Brain microvascular endothelial cell (primary cell): Measurements from ENCODE around the gene RASL11A.
"Not testable (repeated sequence)": the region's sequence is repeated elsewhere in the genome, so short reads cannot be mapped to it uniquely, and the experiment has no call there.

ENCODE experiments used
- DNase-seq: peaks from one replicate; pipeline ENCODE4 v3.0.0-alpha.2; 2020
- H3K27ac ChIP-seq: fragments of 250-450 bp; sonication (Bioruptor Pico); 2 replicates; pipeline ENCODE4 v1.5.1; 2020; ENCODE audit warnings: mild to moderate bottlenecking, moderate library complexity
- H3K27me3 ChIP-seq: fragments of 250-450 bp; sonication (Bioruptor Pico); replicated peaks from 2 replicates; pipeline ENCODE4 v1.5.1; 2020; ENCODE audit warnings: mild to moderate bottlenecking
- H3K36me3 ChIP-seq: fragments of 250-450 bp; sonication (Bioruptor Pico); replicated peaks from 2 replicates; pipeline ENCODE4 v1.5.1; 2020; ENCODE audit warnings: mild to moderate bottlenecking
- H3K4me3 ChIP-seq: 2 replicates; pipeline ENCODE4 v1.5.1; 2011; ENCODE audit warnings: low read depth, mild to moderate bottlenecking, control low read depth, low read length, moderate library complexity
- CTCF ChIP-seq: IDR thresholded peaks from 2 replicates; pipeline ENCODE4 v1.5.1; 2011; ENCODE audit warnings: low read depth, mild to moderate bottlenecking, moderate library complexity, low read length, control low read depth, inconsistent platforms; ENCODE audit errors: missing control alignments
- in situ Hi-C: cut with HindIII; loops from 2 replicates; pipeline ENCODE4 v1.10.0; 2017; ENCODE audit warnings: low sequenced_read_pairs, low pct_ligation_motif_present

Gene RASL11A

GRCh38 chr13:27270594-27271520, at the start of gene RASL11A:
Gene RASL11A (plus strand): TSS chr13:27270830. CDS start chr13:27270945, 115 bp downstream.
- Histone ChIP-seq H3K36me3 (no peaks in the 10 kb centered on the region), H3K27ac (peak within 1 kb of the TSS; percentile 23), H3K4me3 (peak within 1 kb of the TSS; percentile 71), H3K27me3 (no peaks in the 10 kb centered on the region)
- peak; percentile 81 for DNase-seq
- TF ChIP-seq CTCF: peak; percentile 70
- in situ Hi-C loops: no loop called here

- in situ Hi-C loops, H3K27ac ChIP-seq, H3K36me3 ChIP-seq, DNase-seq, H3K27me3 ChIP-seq, H3K4me3 ChIP-seq: not testable (repeated sequence)
Observed at GRCh38 chr13:27222100-27222499, 48.5 kb upstream of the RASL11A start.

- in situ Hi-C loops: no loop called here
- Histone ChIP-seq H3K27ac (no peak overlapping the region), H3K36me3 (no peaks in the 10 kb centered on the region), H3K27me3 (no peaks in the 10 kb centered on the region), H3K4me3 (no peak overlapping the region)
- TF ChIP-seq CTCF: no peak
- no peak for DNase-seq
Observed at GRCh38 chr13:27226991-27227390, 43.6 kb upstream of the RASL11A start.

- no peaks in the 10 kb centered on the region for H3K36me3 ChIP-seq
- no peaks in the 10 kb centered on the region for H3K27me3 ChIP-seq
- no peak overlapping the region for H3K27ac ChIP-seq
- DNase-seq: no peak
- no peak overlapping the region for H3K4me3 ChIP-seq
- in situ Hi-C loops: no loop called here
- TF ChIP-seq CTCF: no peak
Observed at GRCh38 chr13:27228131-27228530, 42.5 kb upstream of the RASL11A start.

GRCh38 chr13:27229642-27230041, 41.0 kb upstream of the RASL11A start:
- no peaks in the 10 kb centered on the region for H3K36me3 ChIP-seq
- DNase-seq: no peak
- H3K27ac ChIP-seq: no peak overlapping the region
- TF ChIP-seq CTCF: no peak
- in situ Hi-C loops: no loop called here
- no peaks in the 10 kb centered on the region for H3K27me3 ChIP-seq
- no peak overlapping the region for H3K4me3 ChIP-seq

GRCh38 chr13:27233964-27234363, 36.7 kb upstream of the RASL11A start:
- Histone ChIP-seq H3K27ac (no peak overlapping the region), H3K4me3 (no peak overlapping the region), H3K27me3 (no peaks in the 10 kb centered on the region), H3K36me3 (no peaks in the 10 kb centered on the region)
- no peak for TF ChIP-seq CTCF
- no peak for DNase-seq
- in situ Hi-C loops: no loop called here
